Measurements from ENCODE around the gene CRADD.

DNA sequence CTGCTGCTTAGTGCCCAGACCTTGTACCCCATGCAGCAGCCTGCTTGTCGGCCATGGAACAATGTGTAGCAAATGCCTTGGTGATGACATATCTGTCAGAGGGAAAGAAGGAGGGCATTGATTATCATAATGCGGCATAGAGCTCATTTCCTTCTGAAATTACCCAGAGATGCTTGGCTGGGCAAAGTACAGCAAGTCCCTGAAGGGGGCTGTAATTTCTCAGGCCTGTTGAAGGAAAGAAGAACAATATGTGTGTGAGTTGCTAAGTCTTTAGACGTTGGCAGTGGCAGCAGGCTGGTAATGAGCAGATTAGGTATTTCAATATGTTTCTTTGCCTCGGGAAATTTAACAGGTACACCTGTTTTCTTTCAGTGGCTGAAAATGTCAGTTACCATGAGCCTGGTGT, 128.6 kb downstream of the CRADD start:
- TF ChIP-seq CTCF (conservative IDR thresholded peaks at IDR 0.05; ENCODE audit: low read depth, low read length) (no peak), POLR2A (IDR thresholded peaks at IDR 0.05; ENCODE audit: low read depth, low read length) (no peak), BHLHE40 (IDR thresholded peaks at IDR 0.05; ENCODE audit: low read depth, low read length) (no peak), CEBPB (IDR thresholded peaks at IDR 0.05; ENCODE audit: low read depth, low read length) (no peak), RFX5 (IDR thresholded peaks at IDR 0.05; ENCODE audit: low read depth, low read length) (no peak), MAFK (IDR thresholded peaks at IDR 0.05; ENCODE audit: low read depth, low read length) (no peak), RAD21 (IDR thresholded peaks at IDR 0.05; ENCODE audit: low read length) (no peak), MXI1 (IDR thresholded peaks at IDR 0.05; ENCODE audit: borderline replicate concordance, low read depth, low read length) (no peak)

All from IMR-90 (cell line).